WTC11 (cell line): ENCODE data around the gene NPY. TPM values are rescaled to one million over a fixed set of nuclear protein-coding genes. Genes with fewer than 3 reads are reported as not detected.

Source experiments
- ATAC-seq: fragments of 200-7000 bp; cut with Tn5 transposase; 2 replicates; pipeline ENCODE4 v1.10.0; 2021; ENCODE audit warnings: mild to moderate bottlenecking, moderate library complexity
- CTCF ChIA-PET: fragments of 300-600 bp; sonication (Branson Sonifier 250); formaldehyde crosslinking; loops from one replicate; lab custom pipeline; 2021; ENCODE audit warnings: antibody characterized with exemption; lab: Charles Lee
- POLR2A ChIA-PET: fragments of 350-600 bp; sonication (Branson Sonifier 250); formaldehyde crosslinking; loops from one replicate; lab custom pipeline; 2021; ENCODE audit warnings: antibody characterized with exemption; lab: Charles Lee
- DNase-seq: peaks from one replicate; pipeline ENCODE4 v3.0.0; 2021; ENCODE audit warnings: low spot score
- H3K27ac Mint-ChIP-seq: 2 replicates; pipeline ENCODE4 v1.8.0; 2021; ENCODE audit warnings: mixed read lengths
- H3K27me3 Mint-ChIP-seq: 2 replicates; pipeline ENCODE4 v1.8.0; 2021; ENCODE audit warnings: low read depth, mild to moderate bottlenecking, moderate library complexity, mixed read lengths
- H3K36me3 Mint-ChIP-seq: 2 replicates; pipeline ENCODE4 v1.8.0; 2021; ENCODE audit warnings: mixed read lengths
- H3K4me1 Mint-ChIP-seq: 2 replicates; pipeline ENCODE4 v1.8.0; 2022; ENCODE audit warnings: mixed read lengths
- H3K4me3 Mint-ChIP-seq: 2 replicates; pipeline ENCODE4 v1.8.0; 2021; ENCODE audit warnings: mild to moderate bottlenecking, moderate library complexity, mixed read lengths
- H3K9me3 Mint-ChIP-seq: 2 replicates; pipeline ENCODE4 v1.8.0; 2021; ENCODE audit warnings: mixed read lengths
- ATF2 ChIP-seq: sonication (generic); formaldehyde crosslinking; IDR thresholded peaks from 2 replicates; pipeline ENCODE4 v1.8.1; 2022; ENCODE audit warnings: low read depth, missing genetic modification reagents, borderline replicate concordance
- CREB1 ChIP-seq: sonication (generic); formaldehyde crosslinking; IDR thresholded peaks from 2 replicates; pipeline ENCODE4 v1.8.0; 2023; ENCODE audit warnings: mild to moderate bottlenecking, missing genetic modification reagents
- CREM ChIP-seq: sonication (generic); formaldehyde crosslinking; IDR thresholded peaks from 2 replicates; pipeline ENCODE4 v1.8.1; 2022; ENCODE audit warnings: mild to moderate bottlenecking, missing genetic modification reagents, moderate library complexity
- E2F1 ChIP-seq: sonication (generic); formaldehyde crosslinking; IDR thresholded peaks from 2 replicates; pipeline ENCODE4 v1.8.0; 2022; ENCODE audit warnings: mild to moderate bottlenecking, missing genetic modification reagents
- FOXP4 ChIP-seq: sonication (generic); formaldehyde crosslinking; IDR thresholded peaks from 2 replicates; pipeline ENCODE4 v1.8.0; 2022; ENCODE audit warnings: mild to moderate bottlenecking, missing genetic modification reagents
- GABPB1 ChIP-seq: sonication (generic); formaldehyde crosslinking; IDR thresholded peaks from 2 replicates; pipeline ENCODE4 v1.8.1; 2023; ENCODE audit warnings: mild to moderate bottlenecking, missing genetic modification reagents
- GTF2I ChIP-seq: fragments of 250-450 bp; sonication (Bioruptor Pico); conservative IDR thresholded peaks from 2 replicates; pipeline ENCODE4 v1.4.0; 2021; ENCODE audit warnings: mild to moderate bottlenecking
- HMGA2 ChIP-seq: fragments of 250-450 bp; sonication (Bioruptor Pico); IDR thresholded peaks from 2 replicates; pipeline ENCODE4 v1.4.0; 2021; ENCODE audit warnings: mild to moderate bottlenecking, moderate library complexity
- JAZF1 ChIP-seq: fragments of 250-450 bp; sonication (Bioruptor Pico); IDR thresholded peaks from 2 replicates; pipeline ENCODE4 v1.9.0; 2021; ENCODE audit warnings: moderate library complexity, mild to moderate bottlenecking, inconsistent platforms
- MYBL2 ChIP-seq: sonication (generic); formaldehyde crosslinking; IDR thresholded peaks from 2 replicates; pipeline ENCODE4 v1.8.1; 2023; ENCODE audit warnings: mild to moderate bottlenecking, moderate library complexity, missing genetic modification reagents
- NFATC4 ChIP-seq: fragments of 250-450 bp; sonication (Bioruptor Pico); IDR thresholded peaks from 2 replicates; pipeline ENCODE4 v1.9.0; 2021; ENCODE audit warnings: mild to moderate bottlenecking
- NR1H2 ChIP-seq: sonication (generic); formaldehyde crosslinking; IDR thresholded peaks from 2 replicates; pipeline ENCODE4 v1.9.0; 2021; ENCODE audit warnings: mild to moderate bottlenecking, moderate library complexity, missing genetic modification reagents
- RELA ChIP-seq: sonication (generic); formaldehyde crosslinking; IDR thresholded peaks from 2 replicates; pipeline ENCODE4 v1.8.1; 2022; ENCODE audit warnings: missing genetic modification reagents, mild to moderate bottlenecking, borderline replicate concordance
- SP1 ChIP-seq: sonication (generic); formaldehyde crosslinking; conservative IDR thresholded peaks from 2 replicates; pipeline ENCODE4 v1.8.1; 2022; ENCODE audit warnings: missing genetic modification reagents
- TCF7 ChIP-seq: sonication (generic); formaldehyde crosslinking; IDR thresholded peaks from 2 replicates; pipeline ENCODE4 v1.8.0; 2022; ENCODE audit warnings: mild to moderate bottlenecking, low read depth, missing genetic modification reagents, moderate library complexity
- TEAD1 ChIP-seq: sonication (generic); formaldehyde crosslinking; IDR thresholded peaks from 2 replicates; pipeline ENCODE4 v1.8.0; 2022; ENCODE audit warnings: mild to moderate bottlenecking, missing genetic modification reagents
- TEAD4 ChIP-seq: sonication (generic); formaldehyde crosslinking; IDR thresholded peaks from 2 replicates; pipeline ENCODE4 v1.8.0; 2022; ENCODE audit warnings: mild to moderate bottlenecking, missing genetic modification reagents
- TP53 ChIP-seq: sonication (generic); formaldehyde crosslinking; IDR thresholded peaks from 2 replicates; pipeline ENCODE4 v1.8.1; 2023; ENCODE audit warnings: mild to moderate bottlenecking, missing genetic modification reagents
- ZBTB21 ChIP-seq: sonication (generic); formaldehyde crosslinking; IDR thresholded peaks from 2 replicates; pipeline ENCODE4 v1.8.1; 2023; ENCODE audit warnings: mild to moderate bottlenecking, missing genetic modification reagents, borderline replicate concordance
- ZNF121 ChIP-seq: sonication (generic); formaldehyde crosslinking; IDR thresholded peaks from 2 replicates; pipeline ENCODE4 v1.8.0; 2023; ENCODE audit warnings: missing genetic modification reagents
- ZNF263 ChIP-seq: sonication (generic); formaldehyde crosslinking; IDR thresholded peaks from 2 replicates; pipeline ENCODE4 v1.8.1; 2022; ENCODE audit warnings: low read depth, mild to moderate bottlenecking, moderate library complexity, missing genetic modification reagents
- total RNA-seq: library from RNA; stranded (reverse); gene quantifications from 3 replicates; pipeline ENCODE4 v1.2.3, GENCODE V29; 2021
- TF ChIP-seq, protein P1 (sequence below): sonication (generic); formaldehyde crosslinking; IDR thresholded peaks from 2 replicates; pipeline ENCODE4 v1.8.1; 2023; ENCODE audit warnings: mild to moderate bottlenecking, missing genetic modification reagents, moderate library complexity
- TF ChIP-seq, protein P2 (sequence below): fragments of 200-600 bp; IDR thresholded peaks from 2 replicates; pipeline ENCODE4 v1.8.0; 2022; ENCODE audit warnings: antibody characterized with exemption
- TF ChIP-seq, protein P3 (sequence below): sonication (generic); formaldehyde crosslinking; IDR thresholded peaks from 2 replicates; pipeline ENCODE4 v1.8.1; 2023; ENCODE audit warnings: mild to moderate bottlenecking, missing genetic modification reagents, moderate library complexity
- TF ChIP-seq, protein P4 (sequence below): fragments of 250-450 bp; sonication (Bioruptor Pico); IDR thresholded peaks from 2 replicates; pipeline ENCODE4 v1.9.0; 2021; ENCODE audit warnings: mild to moderate bottlenecking

The NPY gene
- total RNA-seq, 1 experiment from 2014 or later = 0.63 TPM

DNA sequence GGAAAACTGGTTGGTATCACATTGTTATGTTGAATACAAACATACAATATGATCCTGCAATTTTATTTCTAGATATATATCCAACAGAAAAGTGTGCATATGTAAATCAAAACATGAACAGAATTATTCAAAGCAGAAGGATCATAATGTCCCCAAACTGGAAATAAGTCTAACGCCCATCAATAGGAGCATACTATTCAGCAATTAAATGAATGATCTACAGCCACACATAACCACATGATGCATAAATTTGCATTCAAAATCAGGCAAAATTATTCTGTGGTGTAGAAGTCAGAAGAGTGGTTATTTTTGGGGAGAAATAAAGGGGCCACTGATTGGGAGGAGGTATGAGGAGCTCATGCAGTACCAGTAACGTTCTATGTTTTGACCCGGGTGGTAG is 28.6 kb downstream of the NPY start:
- DNase-seq (no peak), ATAC-seq (no peak)
- no peaks in the 10 kb centered on the region for H3K36me3 Mint-ChIP-seq
- H3K4me1 Mint-ChIP-seq = peaks cover 22% of the 10 kb centered on the region
- ChIA-PET POLR2A (no interaction called here), CTCF (interaction anchor here (1.4 kb wide), 1 partner anchor 23 kb away, joined by 4 read pairs; no protein-coding TSS in a partner anchor)
- H3K27ac Mint-ChIP-seq = no peak overlapping the region
- H3K27me3 Mint-ChIP-seq = no peaks in the 10 kb centered on the region; the same call in 1 of the 2 replicates
- H3K4me3 Mint-ChIP-seq = no peak overlapping the region
- H3K9me3 Mint-ChIP-seq = no peaks in the 10 kb centered on the region
- TF ChIP-seq CREB1 (CRISPR knock-in tag) (no peak), GTF2I (CRISPR knock-in tag) (no peak), ZNF263 (CRISPR knock-in tag) (no peak), TEAD4 (no peak), CREM (CRISPR knock-in tag) (no peak), ATF2 (CRISPR knock-in tag) (no peak), NFATC4 (CRISPR knock-in tag) (no peak), SP1 (CRISPR knock-in tag) (no peak), ZBTB21 (CRISPR knock-in tag) (no peak), GABPB1 (CRISPR knock-in tag) (no peak), MYBL2 (CRISPR knock-in tag) (no peak), RELA (CRISPR knock-in tag) (no peak), NR1H2 (CRISPR knock-in tag) (no peak), TCF7 (CRISPR knock-in tag) (no peak), E2F1 (CRISPR knock-in tag) (no peak), JAZF1 (CRISPR knock-in tag) (no peak)
- TF ChIP-seq, protein P1, sequence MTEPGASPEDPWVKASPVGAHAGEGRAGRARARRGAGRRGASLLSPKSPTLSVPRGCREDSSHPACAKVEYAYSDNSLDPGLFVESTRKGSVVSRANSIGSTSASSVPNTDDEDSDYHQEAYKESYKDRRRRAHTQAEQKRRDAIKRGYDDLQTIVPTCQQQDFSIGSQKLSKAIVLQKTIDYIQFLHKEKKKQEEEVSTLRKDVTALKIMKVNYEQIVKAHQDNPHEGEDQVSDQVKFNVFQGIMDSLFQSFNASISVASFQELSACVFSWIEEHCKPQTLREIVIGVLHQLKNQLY (CRISPR knock-in tag) = no peak
- TF ChIP-seq, protein P2, sequence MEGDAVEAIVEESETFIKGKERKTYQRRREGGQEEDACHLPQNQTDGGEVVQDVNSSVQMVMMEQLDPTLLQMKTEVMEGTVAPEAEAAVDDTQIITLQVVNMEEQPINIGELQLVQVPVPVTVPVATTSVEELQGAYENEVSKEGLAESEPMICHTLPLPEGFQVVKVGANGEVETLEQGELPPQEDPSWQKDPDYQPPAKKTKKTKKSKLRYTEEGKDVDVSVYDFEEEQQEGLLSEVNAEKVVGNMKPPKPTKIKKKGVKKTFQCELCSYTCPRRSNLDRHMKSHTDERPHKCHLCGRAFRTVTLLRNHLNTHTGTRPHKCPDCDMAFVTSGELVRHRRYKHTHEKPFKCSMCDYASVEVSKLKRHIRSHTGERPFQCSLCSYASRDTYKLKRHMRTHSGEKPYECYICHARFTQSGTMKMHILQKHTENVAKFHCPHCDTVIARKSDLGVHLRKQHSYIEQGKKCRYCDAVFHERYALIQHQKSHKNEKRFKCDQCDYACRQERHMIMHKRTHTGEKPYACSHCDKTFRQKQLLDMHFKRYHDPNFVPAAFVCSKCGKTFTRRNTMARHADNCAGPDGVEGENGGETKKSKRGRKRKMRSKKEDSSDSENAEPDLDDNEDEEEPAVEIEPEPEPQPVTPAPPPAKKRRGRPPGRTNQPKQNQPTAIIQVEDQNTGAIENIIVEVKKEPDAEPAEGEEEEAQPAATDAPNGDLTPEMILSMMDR = no peak

GRCh38 chr7:24313777-24314176 is 29.8 kb downstream of the NPY start:
- Mint-ChIP-seq H3K9me3 (no peaks in the 10 kb centered on the region), H3K4me3 (no peak overlapping the region)
- POLR2A ChIA-PET = interaction anchor here (0.9 kb wide), 1 partner anchor 260 kb away, joined by 3 read pairs; no protein-coding TSS in a partner anchor

More at GRCh38 chr7:24313777-24314176, 29.8 kb downstream of the NPY start:
- no peak for ATAC-seq
- Mint-ChIP-seq H3K4me1 (peaks cover 32% of the 10 kb centered on the region), H3K36me3 (no peaks in the 10 kb centered on the region), H3K27ac (no peak overlapping the region), H3K27me3 (no peaks in the 10 kb centered on the region; the same call in 1 of the 2 replicates)
- TF ChIP-seq ZNF121 (CRISPR knock-in tag) = no peak
- TF ChIP-seq TP53 (CRISPR knock-in tag) = no peak
- TF ChIP-seq, protein P3, sequence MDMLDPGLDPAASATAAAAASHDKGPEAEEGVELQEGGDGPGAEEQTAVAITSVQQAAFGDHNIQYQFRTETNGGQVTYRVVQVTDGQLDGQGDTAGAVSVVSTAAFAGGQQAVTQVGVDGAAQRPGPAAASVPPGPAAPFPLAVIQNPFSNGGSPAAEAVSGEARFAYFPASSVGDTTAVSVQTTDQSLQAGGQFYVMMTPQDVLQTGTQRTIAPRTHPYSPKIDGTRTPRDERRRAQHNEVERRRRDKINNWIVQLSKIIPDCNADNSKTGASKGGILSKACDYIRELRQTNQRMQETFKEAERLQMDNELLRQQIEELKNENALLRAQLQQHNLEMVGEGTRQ (CRISPR knock-in tag) = no peak
- no peak for TF ChIP-seq TEAD1 (CRISPR knock-in tag)
- TF ChIP-seq HMGA2 (CRISPR knock-in tag) = no peak
- no peak for TF ChIP-seq CREM (CRISPR knock-in tag)
- TF ChIP-seq FOXP4 (CRISPR knock-in tag) = no peak
- TF ChIP-seq, protein P4, sequence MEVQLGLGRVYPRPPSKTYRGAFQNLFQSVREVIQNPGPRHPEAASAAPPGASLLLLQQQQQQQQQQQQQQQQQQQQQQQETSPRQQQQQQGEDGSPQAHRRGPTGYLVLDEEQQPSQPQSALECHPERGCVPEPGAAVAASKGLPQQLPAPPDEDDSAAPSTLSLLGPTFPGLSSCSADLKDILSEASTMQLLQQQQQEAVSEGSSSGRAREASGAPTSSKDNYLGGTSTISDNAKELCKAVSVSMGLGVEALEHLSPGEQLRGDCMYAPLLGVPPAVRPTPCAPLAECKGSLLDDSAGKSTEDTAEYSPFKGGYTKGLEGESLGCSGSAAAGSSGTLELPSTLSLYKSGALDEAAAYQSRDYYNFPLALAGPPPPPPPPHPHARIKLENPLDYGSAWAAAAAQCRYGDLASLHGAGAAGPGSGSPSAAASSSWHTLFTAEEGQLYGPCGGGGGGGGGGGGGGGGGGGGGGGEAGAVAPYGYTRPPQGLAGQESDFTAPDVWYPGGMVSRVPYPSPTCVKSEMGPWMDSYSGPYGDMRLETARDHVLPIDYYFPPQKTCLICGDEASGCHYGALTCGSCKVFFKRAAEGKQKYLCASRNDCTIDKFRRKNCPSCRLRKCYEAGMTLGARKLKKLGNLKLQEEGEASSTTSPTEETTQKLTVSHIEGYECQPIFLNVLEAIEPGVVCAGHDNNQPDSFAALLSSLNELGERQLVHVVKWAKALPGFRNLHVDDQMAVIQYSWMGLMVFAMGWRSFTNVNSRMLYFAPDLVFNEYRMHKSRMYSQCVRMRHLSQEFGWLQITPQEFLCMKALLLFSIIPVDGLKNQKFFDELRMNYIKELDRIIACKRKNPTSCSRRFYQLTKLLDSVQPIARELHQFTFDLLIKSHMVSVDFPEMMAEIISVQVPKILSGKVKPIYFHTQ (CRISPR knock-in tag) = no peak
- no peak for TF ChIP-seq SP1 (CRISPR knock-in tag)
- TF ChIP-seq, protein P1 (CRISPR knock-in tag) = no peak
- CTCF ChIA-PET = interaction anchor here (1.4 to 1.5 kb wide), 2 partner anchors 23 to 24 kb away, joined by 4 read pairs; no protein-coding TSS in a partner anchor
- no peak for DNase-seq
